Activated T-cell treated with anti-CD3 and anti-CD28 coated beads, Interleukin-2, amount 50 U/mL, for 72 hours (primary cell): ENCODE measurements around the gene MYH11. TPM values are rescaled to one million over a fixed set of nuclear protein-coding genes. Genes with fewer than 3 reads are reported as not detected.
"Not testable (repeated sequence)": the region's sequence is repeated elsewhere in the genome, so short reads cannot be mapped to it uniquely, and the experiment has no call there.

ENCODE experiments used
- ATAC-seq, 2 donors: fragments of 150-1000 bp; cut with Tn5 transposase; replicated peaks in 1 of 2; 2 replicates each; pipeline ENCODE4 v1.10.0; 2021; ENCODE audit warnings: moderate library complexity in 2 of 2, mild to moderate bottlenecking in 1 of 2
- DNase-seq, 2 donors: peaks; one replicate each; pipeline ENCODE4 v3.0.0; 2021 to 2022; ENCODE audit warnings: mixed read lengths in 1 of 2
- H3K27ac Mint-ChIP-seq: one replicate; pipeline ENCODE4 v1.8.0; 2022; ENCODE audit warnings: mild to moderate bottlenecking, moderate library complexity, mixed read lengths
- H3K27me3 Mint-ChIP-seq: one replicate; pipeline ENCODE4 v1.8.0; 2022; ENCODE audit warnings: low read depth, mixed read lengths
- H3K36me3 Mint-ChIP-seq, 2 donors: one replicate each; pipeline ENCODE4 v1.8.0; 2022; ENCODE audit warnings: mixed read lengths in 2 of 2, mild to moderate bottlenecking in 1 of 2; ENCODE audit not compliant: insufficient read depth in 2 of 2
- H3K4me1 Mint-ChIP-seq: one replicate; pipeline ENCODE4 v1.8.0; 2022; ENCODE audit warnings: low read depth, mixed read lengths
- H3K4me3 Mint-ChIP-seq, 2 donors: one replicate each; pipeline ENCODE4 v1.8.0; 2022; ENCODE audit warnings: mild to moderate bottlenecking in 2 of 2, mixed read lengths in 2 of 2, moderate library complexity in 2 of 2
- H3K9me3 Mint-ChIP-seq, 2 donors: one replicate each; pipeline ENCODE4 v1.8.0; 2022; ENCODE audit warnings: mixed read lengths in 2 of 2
- total RNA-seq, 2 donors: library from RNA; stranded (reverse); gene quantifications; one replicate each; pipeline ENCODE4 v1.2.3, GENCODE V29; 2022

MYH11 gene
- total RNA-seq, 2 donors from 2014 or later: not detected

GRCh38 chr16:15691046-15691445, 165.8 kb downstream of the MYH11 start:
- no peak overlapping the region for H3K4me3 Mint-ChIP-seq
- H3K27me3 Mint-ChIP-seq: no peaks in the 10 kb centered on the region
- no peak for DNase-seq
- H3K36me3 Mint-ChIP-seq: peaks cover 10 to 38% of the 10 kb centered on the region in 2 donors
- H3K27ac Mint-ChIP-seq: no peak overlapping the region
- H3K9me3 Mint-ChIP-seq: no peaks in the 10 kb centered on the region
- ATAC-seq: no peak
- H3K4me1 Mint-ChIP-seq: no peaks in the 10 kb centered on the region

DNA sequence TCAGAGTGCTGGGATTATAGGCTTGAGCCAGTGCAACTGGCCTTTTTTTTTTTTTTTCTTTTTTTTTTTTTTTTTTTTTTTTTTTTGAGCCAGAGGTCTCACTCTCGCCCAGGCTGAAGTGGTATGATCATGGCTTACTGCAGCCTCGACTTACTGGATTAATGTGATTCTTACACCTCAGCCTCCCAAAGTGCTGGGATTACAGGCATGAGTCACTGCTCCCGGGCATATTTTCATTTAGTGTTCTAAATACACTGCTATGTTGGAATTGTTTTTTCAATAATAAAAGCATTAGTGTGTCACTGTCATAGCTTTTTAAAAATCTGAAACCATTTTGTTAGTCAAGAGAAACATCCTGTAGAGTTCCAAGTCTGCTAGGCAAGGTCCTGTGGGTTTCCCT, 166.5 kb downstream of the MYH11 start:
- no peaks in the 10 kb centered on the region for H3K27me3 Mint-ChIP-seq

DNA sequence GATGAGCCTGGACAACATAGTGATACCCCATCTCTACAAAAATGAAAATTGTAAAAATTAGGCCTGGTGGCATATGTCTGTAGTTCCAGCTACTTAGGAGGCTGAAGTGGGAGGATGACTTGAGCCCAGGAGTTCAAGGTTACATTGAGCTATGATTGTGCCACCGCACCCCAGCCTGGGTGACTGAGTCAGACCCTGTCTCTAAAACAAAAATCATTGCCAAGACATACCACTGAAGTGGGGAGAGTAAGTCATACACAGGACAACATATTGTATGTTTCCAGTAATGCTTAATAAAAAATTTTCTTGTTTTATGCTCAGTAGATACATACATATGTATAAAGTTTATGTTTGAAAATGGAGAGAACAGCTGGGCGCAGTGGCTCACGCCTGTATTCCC, 167.5 kb downstream of the MYH11 start:
- Mint-ChIP-seq H3K4me1 (no peaks in the 10 kb centered on the region), H3K27ac (peak overlapping the region; percentile 17), H3K36me3 (peaks cover 10 to 29% of the 10 kb centered on the region in 2 donors), H3K4me3 (no peak overlapping the region), H3K9me3 (no peaks in the 10 kb centered on the region), H3K27me3 (no peaks in the 10 kb centered on the region)
- ATAC-seq (no peak), DNase-seq (no peak)

More for the DNA sequence above, 166.5 kb downstream of the MYH11 start:
- no peak for DNase-seq
- H3K9me3 Mint-ChIP-seq: no peaks in the 10 kb centered on the region
- peaks cover 10 to 35% of the 10 kb centered on the region in 2 donors for H3K36me3 Mint-ChIP-seq
- no peak for ATAC-seq
- H3K4me1 Mint-ChIP-seq: no peaks in the 10 kb centered on the region
- H3K27ac Mint-ChIP-seq: no peak overlapping the region
- no peak overlapping the region for H3K4me3 Mint-ChIP-seq

DNA sequence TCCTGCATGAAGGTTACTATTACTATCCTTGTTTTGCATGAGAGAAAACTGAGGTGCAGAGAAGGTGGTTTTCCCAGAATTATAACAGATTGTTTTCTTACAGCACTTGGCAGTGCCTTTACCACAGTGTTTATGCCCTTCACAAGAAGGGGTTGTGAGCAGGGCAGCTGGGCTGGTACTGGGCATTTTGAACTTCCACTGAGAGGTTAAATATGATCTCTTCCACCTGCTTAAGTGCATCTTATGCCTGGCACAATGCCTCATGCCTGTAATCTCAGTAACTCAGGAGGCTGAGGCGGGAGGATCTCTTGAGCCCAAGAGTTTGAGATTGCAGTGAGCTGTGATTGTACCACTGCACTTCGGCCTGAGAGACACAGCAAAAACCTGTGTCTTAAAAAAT, 170.5 kb downstream of the MYH11 start:
- Mint-ChIP-seq H3K4me3 (no peak overlapping the region), H3K4me1 (peaks cover 7% of the 10 kb centered on the region), H3K27me3 (no peaks in the 10 kb centered on the region), H3K36me3 (peaks cover 5 to 28% of the 10 kb centered on the region in 2 donors), H3K9me3 (no peaks in the 10 kb centered on the region), H3K27ac (no peak overlapping the region)
- DNase-seq: no peak
- no peak for ATAC-seq

- Mint-ChIP-seq H3K36me3 (peaks cover 4 to 32% of the 10 kb centered on the region in 2 donors), H3K4me3 (no peak overlapping the region), H3K9me3 (no peaks in the 10 kb centered on the region), H3K4me1 (peaks cover 15% of the 10 kb centered on the region), H3K27ac (peak overlapping the region; percentile 65), H3K27me3 (no peaks in the 10 kb centered on the region)
- DNase-seq: peak; percentile 42 to 50
- peak; percentile 72 to 75 for ATAC-seq
Observed at GRCh38 chr16:15682105-15682570, 174.7 kb downstream of the MYH11 start.

DNA sequence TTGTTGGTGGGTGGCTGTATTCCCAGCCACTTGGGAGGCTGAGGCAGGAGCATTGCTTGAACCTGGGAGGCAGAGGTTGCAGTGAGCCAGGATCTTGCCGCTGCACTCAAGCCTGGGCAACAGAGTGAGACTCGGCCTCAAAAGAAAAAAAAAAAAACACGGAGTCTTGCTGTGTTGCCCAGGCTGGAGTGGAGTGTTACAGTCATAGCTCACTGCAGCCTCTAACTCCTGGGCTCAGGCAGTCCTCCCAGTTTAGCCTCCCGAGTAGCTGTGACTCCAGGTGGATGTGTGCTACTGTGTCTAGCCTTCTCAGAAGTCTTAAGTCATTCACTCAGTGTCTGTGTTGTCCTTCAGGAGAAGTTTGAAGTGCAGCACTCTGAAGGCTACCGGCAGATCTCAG, 179.4 kb downstream of the MYH11 start:
- H3K27me3 Mint-ChIP-seq: no peaks in the 10 kb centered on the region
- peaks cover 4 to 48% of the 10 kb centered on the region in 2 donors for H3K36me3 Mint-ChIP-seq
- DNase-seq: no peak
- ATAC-seq: no peak
- no peaks in the 10 kb centered on the region for H3K9me3 Mint-ChIP-seq
- peaks cover 39% of the 10 kb centered on the region for H3K4me1 Mint-ChIP-seq
- no peak overlapping the region for H3K27ac Mint-ChIP-seq
- H3K4me3 Mint-ChIP-seq: no peak overlapping the region

DNA sequence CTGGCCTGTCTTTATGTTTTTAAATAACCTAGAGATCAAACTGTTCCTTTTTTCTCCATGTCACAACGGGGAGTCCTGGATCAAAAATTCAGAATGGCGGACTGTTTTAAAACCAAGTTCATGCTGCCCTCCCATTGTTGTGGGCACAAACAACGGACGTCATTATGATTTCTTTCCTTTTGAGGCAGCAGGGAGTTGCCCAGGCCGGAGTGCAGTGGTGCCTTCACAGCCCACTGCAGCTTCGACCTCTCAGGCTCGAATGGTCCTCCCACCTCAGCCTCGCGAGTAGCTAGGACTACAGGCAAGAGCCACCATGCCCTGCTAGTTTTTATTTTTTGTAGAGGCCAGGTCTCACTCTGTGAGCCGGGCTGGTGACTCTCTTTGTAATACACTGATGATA, 180.3 kb downstream of the MYH11 start:
- Mint-ChIP-seq H3K9me3 (no peaks in the 10 kb centered on the region), H3K4me3 (no peak overlapping the region), H3K27me3 (no peaks in the 10 kb centered on the region), H3K36me3 (peaks cover 4 to 42% of the 10 kb centered on the region in 2 donors), H3K27ac (no peak overlapping the region), H3K4me1 (peaks cover 41% of the 10 kb centered on the region)
- DNase-seq (no peak), ATAC-seq (no peak)

DNA sequence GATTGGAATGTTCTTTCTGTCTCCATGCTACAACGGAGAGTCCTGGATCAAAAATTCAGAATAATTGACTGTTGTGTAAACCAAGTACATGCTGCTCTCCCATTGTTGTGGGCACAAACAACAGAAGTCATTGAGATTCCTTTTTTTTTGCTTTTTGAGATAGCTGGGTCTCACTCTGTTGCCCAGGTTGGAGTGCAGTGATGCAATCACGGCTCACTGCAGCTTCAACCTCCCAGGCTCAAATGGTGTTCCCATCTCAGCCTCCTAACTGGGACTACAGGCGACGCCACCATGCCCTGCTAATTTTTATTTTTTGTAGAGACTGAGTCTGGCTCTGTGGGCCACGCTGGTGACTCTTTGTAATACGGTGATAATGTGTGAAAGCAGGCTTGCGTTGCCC, 182.3 kb downstream of the MYH11 start:
- Mint-ChIP-seq H3K27ac (peak overlapping the region; percentile 17), H3K36me3 (peaks cover 6 to 40% of the 10 kb centered on the region in 2 donors), H3K27me3 (no peaks in the 10 kb centered on the region)

DNA sequence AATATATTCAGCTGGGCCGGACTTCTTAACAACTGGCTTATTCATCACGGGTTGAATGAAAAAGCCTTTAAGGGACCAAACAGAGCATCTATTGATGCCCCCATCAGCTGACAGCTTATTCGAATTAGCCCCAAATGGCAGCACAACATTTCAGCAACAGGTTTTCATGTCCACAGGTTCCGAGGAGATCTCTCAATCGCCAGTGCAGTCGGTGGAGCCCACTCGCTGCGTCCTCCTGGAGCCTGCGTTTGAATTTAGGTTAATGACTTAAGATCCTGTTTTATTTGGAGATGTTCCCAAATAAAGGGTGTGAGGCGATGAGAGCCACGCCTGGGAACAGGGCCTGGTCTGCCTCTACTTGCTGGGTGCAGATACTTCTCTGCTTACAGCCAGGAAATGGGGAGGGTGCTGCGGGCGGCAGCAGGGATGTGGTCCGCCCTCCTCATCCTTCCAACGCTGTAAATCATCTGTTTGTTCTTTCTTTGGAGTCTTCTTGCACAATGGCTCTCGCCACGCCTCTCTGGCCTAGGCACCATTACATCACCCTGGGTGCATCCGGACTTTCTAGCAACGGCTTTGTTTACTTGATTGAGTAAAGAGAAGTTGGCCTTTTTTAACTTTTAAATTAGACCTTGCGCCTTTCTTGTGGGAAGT, 184.2 kb downstream of the MYH11 start:
- peak overlapping the region; percentile 92 for H3K27ac Mint-ChIP-seq
- no peaks in the 10 kb centered on the region for H3K27me3 Mint-ChIP-seq
- H3K4me1 Mint-ChIP-seq: peaks cover 33% of the 10 kb centered on the region
- H3K36me3 Mint-ChIP-seq: peaks cover 4 to 34% of the 10 kb centered on the region in 2 donors
- H3K4me3 Mint-ChIP-seq: peak overlapping the region; percentile 57 to 66
- H3K9me3 Mint-ChIP-seq: no peaks in the 10 kb centered on the region
- ATAC-seq (peak; percentile 94 to 96), DNase-seq (peak; percentile 61 to 66)

More for the DNA sequence above, 182.3 kb downstream of the MYH11 start:
- H3K4me1 Mint-ChIP-seq: peaks cover 33% of the 10 kb centered on the region
- H3K4me3 Mint-ChIP-seq: no peak overlapping the region
- ATAC-seq (no peak), DNase-seq (no peak)
- H3K9me3 Mint-ChIP-seq: no peaks in the 10 kb centered on the region

GRCh38 chr16:15672127-15672513, 184.7 kb downstream of the MYH11 start:
- peak overlapping the region; percentile 18 to 57 for H3K4me3 Mint-ChIP-seq

GRCh38 chr16:15671530-15672117, 185.2 kb downstream of the MYH11 start:
- peaks cover 4 to 40% of the 10 kb centered on the region in 2 donors for H3K36me3 Mint-ChIP-seq
- no peak for ATAC-seq
- H3K4me1 Mint-ChIP-seq: peaks cover 33% of the 10 kb centered on the region
- H3K4me3 Mint-ChIP-seq: peak overlapping the region; percentile 18 to 57
- no peak for DNase-seq
- H3K27ac Mint-ChIP-seq: peak overlapping the region; percentile 90
- no peaks in the 10 kb centered on the region for H3K27me3 Mint-ChIP-seq
- no peaks in the 10 kb centered on the region for H3K9me3 Mint-ChIP-seq

More at GRCh38 chr16:15672127-15672513, 184.7 kb downstream of the MYH11 start:
- peak in 1 of 2 donors; percentile 7 for ATAC-seq
- not testable (repeated sequence) for H3K9me3 Mint-ChIP-seq, H3K27me3 Mint-ChIP-seq, DNase-seq
- Mint-ChIP-seq H3K4me1 (peaks cover 33% of the 10 kb centered on the region), H3K36me3 (peaks cover 4 to 37% of the 10 kb centered on the region in 2 donors), H3K27ac (peak overlapping the region; percentile 90)

- H3K9me3 Mint-ChIP-seq: no peaks in the 10 kb centered on the region
- H3K4me1 Mint-ChIP-seq: peaks cover 17% of the 10 kb centered on the region
- H3K27me3 Mint-ChIP-seq: no peaks in the 10 kb centered on the region
- H3K4me3 Mint-ChIP-seq: no peak overlapping the region
- ATAC-seq: no peak
- H3K36me3 Mint-ChIP-seq: peaks cover 5 to 37% of the 10 kb centered on the region in 2 donors
- DNase-seq: no peak
- no peak overlapping the region for H3K27ac Mint-ChIP-seq
Observed at GRCh38 chr16:15667091-15667742, 189.6 kb downstream of the MYH11 start.

DNA sequence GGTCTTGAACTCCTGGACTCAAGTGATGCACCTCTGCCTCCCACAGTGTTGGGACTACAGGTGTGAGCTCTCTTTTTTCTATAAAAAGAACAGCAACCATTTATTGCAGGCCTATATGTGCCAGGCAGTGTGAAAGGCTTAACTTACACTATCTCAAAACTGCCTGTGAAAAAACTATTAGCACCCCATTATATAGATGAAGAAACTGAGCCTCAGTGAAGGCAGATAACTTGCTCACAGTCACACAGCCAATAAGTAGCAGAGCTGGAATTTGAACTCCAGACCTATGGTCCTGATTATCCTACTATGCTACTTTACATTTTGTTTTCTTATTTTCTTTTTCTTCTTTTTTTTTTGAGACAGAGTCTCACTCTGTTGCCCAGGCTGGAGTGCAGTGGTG, 191.7 kb downstream of the MYH11 start:
- Mint-ChIP-seq H3K36me3 (peaks cover 8 to 41% of the 10 kb centered on the region in 2 donors), H3K27ac (no peak overlapping the region), H3K4me3 (no peak overlapping the region), H3K4me1 (peaks cover 27% of the 10 kb centered on the region), H3K27me3 (no peaks in the 10 kb centered on the region), H3K9me3 (no peaks in the 10 kb centered on the region)
- no peak for DNase-seq
- ATAC-seq: no peak
